Loucy (cell line): ENCODE results near the gene CYFIP1.

Experiments used
- CTCF ChIP-seq: fragments of 200-600 bp; sonication (generic); conservative IDR thresholded peaks from 2 replicates; pipeline ENCODE4 v1.5.1; 2014; ENCODE audit warnings: mild to moderate bottlenecking, antibody characterized with exemption, low read length
- EZH2phosphoT487 ChIP-seq: fragments of 200-600 bp; IDR thresholded peaks from 2 replicates; pipeline ENCODE4 v1.6.1; 2018; ENCODE audit warnings: antibody characterized with exemption, mild to moderate bottlenecking, moderate library complexity, borderline replicate concordance

GRCh38 chr15:22992024-22992326, 11.8 kb upstream of the CYFIP1 start:
- no peak for TF ChIP-seq EZH2phosphoT487
- no peak for TF ChIP-seq CTCF
